GM12874 (cell line): ENCODE data around the gene BUD31.

Source experiments
- TF ChIP-seq, protein P1 (sequence below): IDR thresholded peaks from 2 replicates; pipeline ENCODE4 v1.5.1; 2011; ENCODE audit warnings: low read depth, mild to moderate bottlenecking, control low read depth, low read length, moderate library complexity; ENCODE audit not compliant: insufficient read depth

BUD31 gene

DNA sequence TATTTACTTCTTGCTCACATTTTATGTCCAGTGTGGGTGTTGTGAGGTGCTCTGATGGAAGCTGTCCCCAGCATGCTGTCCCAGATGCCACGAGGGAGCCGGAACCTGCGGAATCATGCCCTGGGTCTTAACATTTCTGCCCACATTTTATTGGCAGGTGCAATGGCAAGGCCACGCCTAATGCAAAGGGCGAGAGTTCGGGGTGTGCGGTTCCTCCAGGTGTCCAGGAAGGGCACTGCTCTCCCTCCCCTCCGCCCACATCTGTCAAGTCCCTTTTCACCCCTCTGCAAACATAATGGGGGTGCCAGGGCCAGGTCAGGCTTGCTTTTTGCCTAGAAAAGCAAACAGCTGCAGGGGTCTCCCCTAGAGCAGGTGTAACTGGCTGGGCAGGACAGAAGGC, 16.7 kb upstream of the BUD31 start:
- TF ChIP-seq, protein P1, sequence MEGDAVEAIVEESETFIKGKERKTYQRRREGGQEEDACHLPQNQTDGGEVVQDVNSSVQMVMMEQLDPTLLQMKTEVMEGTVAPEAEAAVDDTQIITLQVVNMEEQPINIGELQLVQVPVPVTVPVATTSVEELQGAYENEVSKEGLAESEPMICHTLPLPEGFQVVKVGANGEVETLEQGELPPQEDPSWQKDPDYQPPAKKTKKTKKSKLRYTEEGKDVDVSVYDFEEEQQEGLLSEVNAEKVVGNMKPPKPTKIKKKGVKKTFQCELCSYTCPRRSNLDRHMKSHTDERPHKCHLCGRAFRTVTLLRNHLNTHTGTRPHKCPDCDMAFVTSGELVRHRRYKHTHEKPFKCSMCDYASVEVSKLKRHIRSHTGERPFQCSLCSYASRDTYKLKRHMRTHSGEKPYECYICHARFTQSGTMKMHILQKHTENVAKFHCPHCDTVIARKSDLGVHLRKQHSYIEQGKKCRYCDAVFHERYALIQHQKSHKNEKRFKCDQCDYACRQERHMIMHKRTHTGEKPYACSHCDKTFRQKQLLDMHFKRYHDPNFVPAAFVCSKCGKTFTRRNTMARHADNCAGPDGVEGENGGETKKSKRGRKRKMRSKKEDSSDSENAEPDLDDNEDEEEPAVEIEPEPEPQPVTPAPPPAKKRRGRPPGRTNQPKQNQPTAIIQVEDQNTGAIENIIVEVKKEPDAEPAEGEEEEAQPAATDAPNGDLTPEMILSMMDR, result no peak

DNA sequence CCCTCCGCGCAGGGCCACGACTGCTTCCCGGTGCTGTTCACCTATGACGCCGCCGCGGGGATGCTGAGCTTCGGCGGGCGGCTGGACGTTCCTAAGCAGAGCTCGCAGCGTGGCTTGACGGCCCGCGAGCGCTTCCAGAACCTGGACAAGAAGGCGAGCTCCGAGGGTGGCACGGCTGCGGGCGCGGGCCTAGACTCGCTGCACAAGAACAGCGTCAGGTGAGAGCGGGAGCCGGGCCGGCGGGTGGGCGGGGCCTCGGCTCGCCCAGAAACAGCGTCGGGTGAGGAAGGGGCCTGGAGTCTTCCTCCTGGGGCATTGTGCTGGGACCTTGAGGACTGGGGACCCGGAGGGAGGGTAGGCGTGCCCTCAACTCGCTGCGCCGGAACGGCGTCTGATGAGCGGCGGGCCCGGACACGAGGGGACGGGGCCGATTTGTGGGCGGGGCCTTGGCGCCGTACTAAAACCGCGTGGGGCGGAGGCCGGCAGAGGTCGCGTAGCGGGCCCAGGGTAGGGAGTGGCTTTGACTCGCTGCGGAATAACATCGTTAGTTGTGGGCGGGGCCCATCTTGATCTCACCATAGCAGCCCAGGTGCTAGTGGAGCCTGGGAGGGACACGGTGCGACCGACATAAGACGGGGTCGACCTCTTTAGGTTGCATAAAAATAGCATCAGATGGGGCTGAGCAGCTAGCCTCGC, 16.0 kb upstream of the BUD31 start:
- TF ChIP-seq, protein P1, result no peak

DNA sequence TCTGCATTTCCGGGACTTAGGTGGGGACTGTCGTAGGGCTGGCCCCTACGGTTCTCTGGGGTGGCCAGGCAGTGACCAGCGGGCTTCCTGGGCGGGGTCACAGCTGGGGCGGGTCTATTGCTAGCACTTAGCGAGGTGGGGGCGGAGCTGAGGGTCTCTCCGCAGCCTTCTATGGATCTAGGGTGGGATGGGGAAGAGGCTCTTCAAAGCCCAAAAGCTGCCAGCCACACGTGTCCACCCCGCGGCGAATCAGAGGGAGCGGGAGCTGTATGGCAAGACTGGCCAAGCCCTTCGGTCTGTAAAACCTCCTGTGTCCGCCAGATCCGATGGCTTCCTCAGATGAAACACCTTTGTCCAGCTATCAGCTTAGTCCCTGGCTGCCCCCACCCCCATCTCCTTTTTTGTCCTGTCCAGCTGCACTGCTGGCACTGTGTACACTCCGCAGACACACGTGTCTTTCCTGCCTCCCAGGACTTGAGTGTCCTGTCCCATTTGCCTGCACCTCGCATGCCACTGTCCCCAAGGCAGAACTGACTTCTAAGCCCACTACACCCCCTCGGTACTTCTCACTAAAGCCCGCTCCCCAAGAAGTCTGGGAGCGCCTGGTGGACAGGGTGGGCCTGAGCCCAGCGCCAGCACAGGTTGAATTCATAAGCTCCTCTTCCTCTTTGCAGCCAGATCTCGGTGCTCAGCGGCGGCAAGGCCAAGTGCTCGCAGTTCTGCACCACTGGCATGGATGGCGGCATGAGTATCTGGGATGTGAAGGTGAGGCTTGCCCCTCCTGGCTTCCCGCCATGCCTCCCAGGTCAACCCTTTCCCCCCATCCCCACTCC, 15.2 kb upstream of the BUD31 start:
- TF ChIP-seq, protein P1, result no peak

DNA sequence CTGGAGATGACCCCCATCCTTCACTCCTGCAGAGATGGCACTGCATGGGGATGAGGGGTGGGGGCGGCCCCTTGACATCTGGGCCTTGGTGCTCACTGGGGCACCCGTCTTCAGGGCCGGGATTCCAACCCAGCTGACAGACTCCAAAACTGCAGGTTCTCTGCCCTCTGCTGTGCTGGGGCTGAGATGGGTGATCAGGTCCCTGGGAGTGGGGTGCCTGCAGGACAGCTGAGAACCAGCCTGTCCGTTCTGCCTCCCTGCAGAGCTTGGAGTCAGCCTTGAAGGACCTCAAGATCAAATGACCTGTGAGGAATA, 14.6 kb upstream of the BUD31 start:
- TF ChIP-seq, protein P1, result no peak

DNA sequence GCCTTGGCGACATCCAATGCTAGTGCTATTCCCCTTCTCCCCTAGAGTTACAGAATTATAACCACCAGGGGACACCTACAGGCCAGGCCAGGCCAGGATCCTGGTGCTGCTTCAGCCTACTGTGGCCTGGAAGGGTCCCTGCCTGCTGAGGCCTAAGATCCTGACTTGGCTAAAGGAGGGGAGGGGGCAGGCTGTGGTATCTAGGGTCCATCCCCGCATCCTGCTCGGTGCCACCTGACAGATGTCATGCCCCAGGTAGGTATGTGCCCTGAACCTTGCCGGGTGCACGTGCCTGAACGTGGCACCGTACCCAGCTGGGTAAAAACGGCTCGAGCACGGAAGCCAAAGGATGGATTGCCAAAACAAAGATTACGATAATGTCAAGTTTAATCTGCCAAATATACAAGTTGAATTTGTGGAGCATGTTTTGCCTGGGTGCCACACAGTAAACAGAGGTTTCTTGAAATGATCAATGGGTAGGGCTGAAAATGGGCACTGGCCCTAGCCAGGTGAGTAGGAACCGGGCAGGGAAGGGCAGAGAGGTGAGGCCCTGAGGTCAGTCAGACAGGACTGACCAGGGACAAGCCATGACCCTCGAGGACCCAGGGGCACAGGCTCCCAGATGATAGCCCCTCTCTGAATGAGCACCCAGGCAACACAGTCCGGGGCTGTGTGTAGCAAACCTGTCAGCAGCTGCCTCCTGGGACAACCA, 13.0 kb upstream of the BUD31 start:
- TF ChIP-seq, protein P1, result no peak

DNA sequence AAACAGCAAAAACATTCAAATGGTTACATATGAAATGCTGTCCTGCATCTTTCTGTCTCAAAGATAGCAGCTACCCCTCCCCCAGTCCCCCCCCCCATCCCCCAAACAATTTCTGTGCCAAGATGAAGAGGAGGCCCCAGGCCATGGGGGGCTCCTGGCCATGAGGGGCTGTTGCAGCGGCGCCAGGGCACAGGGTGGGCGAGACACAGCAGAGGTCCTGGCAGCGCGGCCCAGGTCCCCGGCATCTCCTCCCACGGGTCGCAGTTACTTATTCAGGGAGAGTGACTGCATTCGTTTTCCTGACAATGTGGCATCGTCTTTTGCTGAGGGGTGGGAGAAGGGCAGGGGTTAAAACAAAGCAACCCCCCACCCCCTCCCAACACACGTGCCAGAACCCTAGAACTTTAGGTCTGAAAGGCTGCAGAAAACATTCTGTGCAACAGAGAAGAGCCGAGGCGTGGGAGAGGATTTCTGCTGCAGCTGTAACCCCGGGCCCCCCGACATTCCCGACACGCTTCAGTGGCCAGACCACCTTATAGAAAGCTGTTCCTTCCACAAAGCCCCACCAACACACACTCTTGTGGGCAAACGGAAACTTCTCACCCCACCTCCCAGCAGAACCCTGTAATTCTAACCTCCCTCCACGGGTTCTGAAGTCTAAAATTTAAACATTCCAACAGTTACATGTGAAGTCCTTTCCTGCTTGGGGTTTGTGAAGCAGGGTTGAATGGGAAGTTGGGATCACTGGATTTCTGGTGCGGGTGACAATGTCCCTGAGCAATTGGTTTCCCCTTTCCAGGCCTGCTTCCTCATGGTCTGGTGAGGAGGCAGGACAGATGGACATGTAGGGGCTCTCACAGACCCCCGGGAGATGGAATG, 12.1 kb upstream of the BUD31 start:
- TF ChIP-seq, protein P1, result no peak
